Hepatocyte (in vitro differentiated cells): ENCODE measurements around the gene TTF2. TPM values are rescaled to one million over a fixed set of nuclear protein-coding genes. Genes with fewer than 3 reads are reported as not detected.

Experiments used
- DNase-seq: peaks from one replicate; pipeline ENCODE4 v3.0.0-alpha.2; 2016; ENCODE audit warnings: low spot score
- H2AFZ ChIP-seq: fragments of 200-600 bp; sonication (generic); 2 replicates; pipeline ENCODE4 v1.6.0; 2016; ENCODE audit warnings: antibody characterized with exemption, mild to moderate bottlenecking
- H3K27ac ChIP-seq: fragments of 200-600 bp; sonication (generic); 2 replicates; pipeline ENCODE4 v1.5.1; 2016; ENCODE audit warnings: mild to moderate bottlenecking
- H3K27me3 ChIP-seq: fragments of 200-600 bp; sonication (generic); 2 replicates; pipeline ENCODE4 v1.6.1; 2016
- H3K36me3 ChIP-seq: fragments of 200-600 bp; sonication (generic); replicated peaks from 2 replicates; pipeline ENCODE4 v1.5.1; 2016; ENCODE audit warnings: low read depth; ENCODE audit not compliant: insufficient read depth
- H3K4me1 ChIP-seq: fragments of 200-600 bp; sonication (generic); 2 replicates; pipeline ENCODE4 v1.5.1; 2016; ENCODE audit warnings: mild to moderate bottlenecking, moderate library complexity; ENCODE audit not compliant: insufficient read depth
- H3K4me2 ChIP-seq: fragments of 200-600 bp; sonication (generic); 2 replicates; pipeline ENCODE4 v1.6.0; 2016
- H3K4me3 ChIP-seq: fragments of 200-600 bp; sonication (generic); 2 replicates; pipeline ENCODE4 v1.5.1; 2016; ENCODE audit warnings: mild to moderate bottlenecking
- H3K79me2 ChIP-seq: fragments of 200-600 bp; sonication (generic); 2 replicates; pipeline ENCODE4 v1.6.0; 2017; ENCODE audit warnings: mild to moderate bottlenecking
- H3K9me2 ChIP-seq: fragments of 200-600 bp; sonication (generic); replicated peaks from 2 replicates; pipeline ENCODE4 v1.6.0; 2017; ENCODE audit warnings: mild to moderate bottlenecking; ENCODE audit not compliant: insufficient read depth
- H3K9me3 ChIP-seq: fragments of 200-600 bp; sonication (generic); 2 replicates; pipeline ENCODE4 v1.5.1; 2016; ENCODE audit warnings: low read depth, mild to moderate bottlenecking
- H4K20me1 ChIP-seq: fragments of 200-600 bp; sonication (generic); 2 replicates; pipeline ENCODE4 v1.6.0; 2016; ENCODE audit warnings: mild to moderate bottlenecking; ENCODE audit not compliant: insufficient read depth, poor library complexity, severe bottlenecking
- CTCF ChIP-seq: fragments of 200-600 bp; sonication (generic); IDR thresholded peaks from 2 replicates; pipeline ENCODE4 v1.5.1; 2016; ENCODE audit warnings: antibody characterized with exemption, mild to moderate bottlenecking; ENCODE audit not compliant: poor library complexity
- EZH2 ChIP-seq: fragments of 200-600 bp; sonication (generic); IDR thresholded peaks from 2 replicates; pipeline ENCODE4 v1.6.1; 2016; ENCODE audit warnings: antibody characterized with exemption, mild to moderate bottlenecking, borderline replicate concordance
- EZH2phosphoT487 ChIP-seq: fragments of 200-600 bp; sonication (generic); IDR thresholded peaks from one replicate; pipeline ENCODE4 v1.6.1; 2018; ENCODE audit warnings: antibody characterized with exemption, mild to moderate bottlenecking, low read depth, moderate library complexity; ENCODE audit not compliant: unreplicated experiment, severe bottlenecking
- WGBS: methylation state at CpG from one replicate; pipeline ENCODE4 v1.1.6; 2016; ENCODE audit warnings: low lambda C conversion rate; ENCODE audit errors: missing lambda C conversion rate; 5-methylcytosine and 5-hydroxymethylcytosine counted together
- polyA plus RNA-seq: library from polyadenylated mRNA; unstranded; fragments of >200 nt; fragmentation: Nextera tagmentation; extraction: Ambion mirVana; gene quantifications from 2 replicates; pipeline ENCODE4 v1.2.1, GENCODE V29; 2016
- total RNA-seq: library from RNA; depleted of rRNA; stranded (reverse); fragments of >200 nt; gene quantifications from 2 replicates; pipeline ENCODE4 v1.2.3, GENCODE V29; 2014

The TTF2 gene
- total and polyA plus RNA-seq, 2 experiments from 2014 or later, result 13.8 to 14.3 TPM

DNA sequence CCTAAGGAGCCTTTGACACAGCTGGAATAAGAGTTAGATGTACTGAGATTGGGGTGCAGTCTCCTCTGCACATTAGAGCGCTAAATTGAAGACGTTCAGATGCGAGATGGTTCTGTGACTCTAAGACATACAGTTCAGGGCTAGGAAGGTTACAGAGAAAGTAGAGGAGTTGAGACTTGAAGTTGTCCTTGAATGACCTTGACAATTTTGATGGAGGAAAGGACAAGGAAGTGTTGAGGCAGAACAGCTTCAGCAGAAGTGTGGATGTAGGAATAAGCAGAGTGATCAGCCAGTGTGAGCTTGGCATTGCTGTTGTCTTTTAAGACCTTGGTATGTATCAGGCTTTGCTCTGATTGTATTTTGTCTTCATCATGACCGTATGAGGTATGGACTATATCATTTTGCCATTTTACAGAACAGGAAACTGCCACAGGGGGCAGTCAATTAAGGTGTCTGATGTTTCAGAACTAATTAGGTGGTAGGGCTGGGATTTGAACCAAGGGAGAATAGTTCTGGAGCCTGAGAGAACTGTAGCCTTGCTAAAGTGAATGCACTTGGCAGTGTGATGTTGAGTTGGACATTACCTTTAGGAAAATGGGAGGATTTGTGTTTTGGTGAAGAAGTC lies 9.2 kb downstream of the TTF2 start:
- WGBS, result 93% methylated on average over 4 of the region's 4 CpGs
- Histone ChIP-seq H3K36me3 (no peaks in the 10 kb centered on the region), H3K9me2 (no peaks in the 10 kb centered on the region), H3K4me2 (no peak overlapping the region), H3K79me2 (no peaks in the 10 kb centered on the region), H2AFZ (no peak overlapping the region), H3K27ac (no peak overlapping the region), H3K27me3 (no peaks in the 10 kb centered on the region), H3K4me1 (no peaks in the 10 kb centered on the region), H4K20me1 (no peaks in the 10 kb centered on the region), H3K4me3 (no peak overlapping the region), H3K9me3 (no peaks in the 10 kb centered on the region)
- no peak for DNase-seq
- TF ChIP-seq CTCF (no peak), EZH2phosphoT487 (no peak), EZH2 (no peak)

- 98% methylated on average over 2 of the region's 2 CpGs for WGBS
- H3K27ac ChIP-seq, result no peak overlapping the region
- TF ChIP-seq EZH2phosphoT487 (no peak), EZH2 (no peak), CTCF (no peak)
- H3K79me2 ChIP-seq, result no peaks in the 10 kb centered on the region
- H2AFZ ChIP-seq, result no peak overlapping the region
- H3K4me2 ChIP-seq, result no peak overlapping the region
- H3K4me1 ChIP-seq, result no peaks in the 10 kb centered on the region
- no peaks in the 10 kb centered on the region for H3K36me3 ChIP-seq
- no peaks in the 10 kb centered on the region for H4K20me1 ChIP-seq
- no peaks in the 10 kb centered on the region for H3K9me3 ChIP-seq
- DNase-seq, result no peak
- no peaks in the 10 kb centered on the region for H3K9me2 ChIP-seq
- no peaks in the 10 kb centered on the region for H3K27me3 ChIP-seq
- H3K4me3 ChIP-seq, result no peak overlapping the region
Observed at GRCh38 chr1:117070124-117070523, 10.0 kb downstream of the TTF2 start.

DNA sequence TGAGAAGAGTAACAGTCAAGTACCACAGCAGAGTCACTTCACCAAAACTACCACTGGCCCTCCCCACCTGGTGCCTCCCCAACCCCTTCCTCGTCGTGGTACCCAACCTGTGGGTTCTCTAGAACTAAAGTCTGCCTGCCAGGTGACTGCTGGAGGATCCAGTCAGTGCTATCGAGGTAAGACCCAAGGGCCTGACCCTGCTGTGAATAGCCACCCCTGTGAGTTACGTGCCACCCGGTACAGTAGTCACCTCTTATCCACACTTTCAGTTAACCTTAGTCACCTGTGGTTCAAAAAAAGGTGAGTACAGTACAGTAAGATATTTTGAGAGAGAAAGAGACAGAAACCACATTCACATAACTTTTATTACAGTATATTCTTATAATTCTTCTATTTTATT lies 16.5 kb downstream of the TTF2 start:
- Histone ChIP-seq H3K36me3 (peaks cover 3% of the 10 kb centered on the region), H3K9me2 (no peaks in the 10 kb centered on the region), H4K20me1 (no peaks in the 10 kb centered on the region), H3K27ac (no peak overlapping the region), H3K4me1 (no peaks in the 10 kb centered on the region), H3K9me3 (no peaks in the 10 kb centered on the region), H3K4me3 (no peak overlapping the region), H3K79me2 (no peaks in the 10 kb centered on the region), H3K27me3 (no peaks in the 10 kb centered on the region), H2AFZ (no peak overlapping the region), H3K4me2 (no peak overlapping the region)
- DNase-seq, result no peak
- WGBS, result 97% methylated on average over 5 of the region's 5 CpGs
- TF ChIP-seq EZH2 (no peak), EZH2phosphoT487 (no peak), CTCF (no peak)

- 52% methylated on average over 3 of the region's 3 CpGs for WGBS
- peak; percentile 32 for DNase-seq
- Histone ChIP-seq H3K79me2 (no peaks in the 10 kb centered on the region), H3K4me2 (no peak overlapping the region), H3K9me3 (no peaks in the 10 kb centered on the region), H3K27me3 (no peaks in the 10 kb centered on the region), H4K20me1 (no peaks in the 10 kb centered on the region), H3K4me3 (no peak overlapping the region), H2AFZ (no peak overlapping the region), H3K4me1 (no peaks in the 10 kb centered on the region), H3K36me3 (peaks cover 3% of the 10 kb centered on the region), H3K27ac (no peak overlapping the region), H3K9me2 (no peaks in the 10 kb centered on the region)
- TF ChIP-seq CTCF, result no peak
- no peak for TF ChIP-seq EZH2
- TF ChIP-seq EZH2phosphoT487, result no peak
Observed at GRCh38 chr1:117077267-117077666, 17.1 kb downstream of the TTF2 start.
